HEK293 (cell line): ENCODE measurements around the gene CSRP1.

Source experiments
- GLI2 ChIP-seq: fragments of 450-650 bp; formaldehyde crosslinking; IDR thresholded peaks from 2 replicates; pipeline ENCODE4; 2017; ENCODE audit warnings: missing biosample characterization, missing genetic modification characterization, low read depth, borderline replicate concordance
- GLIS2 ChIP-seq: fragments of 450-650 bp; formaldehyde crosslinking; IDR thresholded peaks from 2 replicates; pipeline ENCODE4 v1.5.1; 2016; ENCODE audit warnings: missing biosample characterization, missing genetic modification characterization
- RBAK ChIP-seq: fragments of 450-650 bp; formaldehyde crosslinking; IDR thresholded peaks from 2 replicates; pipeline ENCODE4 v1.5.1; 2016; ENCODE audit warnings: missing biosample characterization, missing genetic modification characterization
- SALL2 ChIP-seq: fragments of 450-650 bp; formaldehyde crosslinking; IDR thresholded peaks from 2 replicates; pipeline ENCODE4 v1.5.0; 2017; ENCODE audit warnings: missing biosample characterization, mild to moderate bottlenecking, missing genetic modification characterization, borderline replicate concordance
- YY1 ChIP-seq: fragments of 450-650 bp; formaldehyde crosslinking; IDR thresholded peaks from 2 replicates; pipeline ENCODE4 v1.5.1; 2018; ENCODE audit warnings: missing biosample characterization, missing genetic modification characterization
- ZNF10 ChIP-seq: fragments of 450-650 bp; formaldehyde crosslinking; IDR thresholded peaks from 2 replicates; pipeline ENCODE4 v1.5.1; 2017; ENCODE audit warnings: missing biosample characterization, missing genetic modification characterization
- ZNF112 ChIP-seq: fragments of 450-650 bp; formaldehyde crosslinking; IDR thresholded peaks from 2 replicates; pipeline ENCODE4 v1.5.0; 2017; ENCODE audit warnings: missing biosample characterization, missing genetic modification characterization
- ZNF114 ChIP-seq: fragments of 450-650 bp; formaldehyde crosslinking; IDR thresholded peaks from 2 replicates; pipeline ENCODE4 v1.5.0; 2017; ENCODE audit warnings: missing biosample characterization, missing genetic modification characterization
- ZNF121 ChIP-seq: fragments of 450-650 bp; formaldehyde crosslinking; IDR thresholded peaks from 2 replicates; pipeline ENCODE4 v1.5.1; 2016; ENCODE audit warnings: missing biosample characterization, missing genetic modification characterization
- ZNF132 ChIP-seq: fragments of 450-650 bp; formaldehyde crosslinking; IDR thresholded peaks from 2 replicates; pipeline ENCODE4 v1.5.1; 2017; ENCODE audit warnings: missing biosample characterization, missing genetic modification characterization, borderline replicate concordance
- ZNF138 ChIP-seq: fragments of 450-650 bp; formaldehyde crosslinking; IDR thresholded peaks from 2 replicates; pipeline ENCODE4 v1.5.1; 2016; ENCODE audit warnings: missing biosample characterization, missing genetic modification characterization, borderline replicate concordance
- ZNF155 ChIP-seq: fragments of 450-650 bp; formaldehyde crosslinking; IDR thresholded peaks from 2 replicates; pipeline ENCODE4 v1.5.1; 2016; ENCODE audit warnings: missing biosample characterization, missing genetic modification characterization
- ZNF174 ChIP-seq: fragments of 450-650 bp; formaldehyde crosslinking; IDR thresholded peaks from 2 replicates; pipeline ENCODE4 v1.5.0; 2017; ENCODE audit warnings: missing biosample characterization, mild to moderate bottlenecking, missing genetic modification characterization
- ZNF175 ChIP-seq: fragments of 450-650 bp; formaldehyde crosslinking; IDR thresholded peaks from 2 replicates; pipeline ENCODE4 v1.5.1; 2016; ENCODE audit warnings: missing biosample characterization, missing genetic modification characterization
- ZNF2 ChIP-seq: fragments of 450-650 bp; formaldehyde crosslinking; IDR thresholded peaks from 2 replicates; pipeline ENCODE4 v1.5.1; 2016; ENCODE audit warnings: missing biosample characterization, missing genetic modification characterization
- ZNF223 ChIP-seq: fragments of 450-650 bp; formaldehyde crosslinking; IDR thresholded peaks from 2 replicates; pipeline ENCODE4 v1.5.1; 2016; ENCODE audit warnings: missing biosample characterization, missing genetic modification characterization
- ZNF266 ChIP-seq: fragments of 450-650 bp; formaldehyde crosslinking; IDR thresholded peaks from 2 replicates; pipeline ENCODE4 v1.5.1; 2016; ENCODE audit warnings: missing biosample characterization, missing genetic modification characterization, low read depth
- ZNF311 ChIP-seq: fragments of 450-650 bp; formaldehyde crosslinking; IDR thresholded peaks from 2 replicates; pipeline ENCODE4 v1.5.1; 2017; ENCODE audit warnings: missing biosample characterization, missing genetic modification characterization, borderline replicate concordance
- ZNF37A ChIP-seq: fragments of 450-650 bp; IDR thresholded peaks from 2 replicates; pipeline ENCODE4 v1.5.1; 2018; ENCODE audit warnings: missing biosample characterization, missing genetic modification characterization
- ZNF521 ChIP-seq: fragments of 450-650 bp; formaldehyde crosslinking; IDR thresholded peaks from 2 replicates; pipeline ENCODE4 v1.5.1; 2017; ENCODE audit warnings: missing biosample characterization, mild to moderate bottlenecking, missing genetic modification characterization
- ZNF549 ChIP-seq: fragments of 450-650 bp; IDR thresholded peaks from 2 replicates; pipeline ENCODE4 v1.5.1; 2018; ENCODE audit warnings: missing biosample characterization, missing genetic modification characterization, mild to moderate bottlenecking, inconsistent platforms, moderate library complexity
- ZNF664 ChIP-seq: fragments of 450-650 bp; formaldehyde crosslinking; IDR thresholded peaks from 2 replicates; pipeline ENCODE4 v1.5.1; 2016; ENCODE audit warnings: missing biosample characterization, missing genetic modification characterization
- ZNF692 ChIP-seq: fragments of 450-650 bp; formaldehyde crosslinking; IDR thresholded peaks from 2 replicates; pipeline ENCODE4 v1.5.1; 2016; ENCODE audit warnings: missing biosample characterization, missing genetic modification characterization
- ZNF768 ChIP-seq: fragments of 450-650 bp; formaldehyde crosslinking; IDR thresholded peaks from 2 replicates; pipeline ENCODE4 v1.5.1; 2018; ENCODE audit warnings: missing biosample characterization, mild to moderate bottlenecking, missing genetic modification characterization
- ZNF777 ChIP-seq: fragments of 450-650 bp; formaldehyde crosslinking; IDR thresholded peaks from 2 replicates; pipeline ENCODE4 v1.5.1; 2017; ENCODE audit warnings: missing biosample characterization, missing genetic modification characterization, borderline replicate concordance
- TF ChIP-seq, protein P1 (sequence below): fragments of 450-650 bp; formaldehyde crosslinking; IDR thresholded peaks from 2 replicates; pipeline ENCODE4 v1.5.1; 2016; ENCODE audit warnings: missing biosample characterization, missing genetic modification characterization
- TF ChIP-seq, protein P2 (sequence below): sonication (generic); formaldehyde crosslinking; IDR thresholded peaks from 2 replicates; pipeline ENCODE4 v1.8.1; 2022; ENCODE audit warnings: mild to moderate bottlenecking, moderate library complexity, missing genetic modification reagents
- TF ChIP-seq, protein P3 (sequence below): fragments of 450-650 bp; formaldehyde crosslinking; IDR thresholded peaks from 2 replicates; pipeline ENCODE4 v1.5.1; 2016; ENCODE audit warnings: missing biosample characterization, missing genetic modification characterization
- TF ChIP-seq, protein P4 (sequence below): IDR thresholded peaks from 2 replicates; pipeline ENCODE4 v1.6.1; 2011; ENCODE audit warnings: mild to moderate bottlenecking, low read depth, low read length, borderline replicate concordance

CSRP1 gene

GRCh38 chr1:201480231-201481003 lies 26.5 kb downstream of the CSRP1 start (continued):
- TF ChIP-seq ZNF777 (tag by site-specific recombination) (no peak), ZNF311 (no peak), ZNF521 (tag by site-specific recombination) (no peak), ZNF121 (no peak), ZNF223 (tag by site-specific recombination) (no peak), RBAK (no peak), ZNF692 (0 out of 2 replicates have a peak, but pooled peaks have one; percentile 19), GLI2 (no peak), ZNF174 (tag by site-specific recombination) (no peak), SALL2 (tag by site-specific recombination) (no peak), ZNF664 (tag by site-specific recombination) (no peak), ZNF132 (tag by site-specific recombination) (no peak), ZNF549 (no peak), GLIS2 (tag by site-specific recombination) (no peak; the same call in 1 of the 2 replicates), YY1 (tag by site-specific recombination) (no peak), ZNF10 (tag by site-specific recombination) (peak; percentile 75), ZNF2 (no peak), ZNF112 (tag by site-specific recombination) (no peak), ZNF175 (tag by site-specific recombination) (no peak), ZNF768 (tag by site-specific recombination) (no peak), ZNF155 (tag by site-specific recombination) (no peak), ZNF37A (tag by site-specific recombination) (no peak), ZNF266 (tag by site-specific recombination) (no peak), ZNF138 (tag by site-specific recombination) (no peak), ZNF114 (tag by site-specific recombination) (no peak)
- TF ChIP-seq, protein P1, sequence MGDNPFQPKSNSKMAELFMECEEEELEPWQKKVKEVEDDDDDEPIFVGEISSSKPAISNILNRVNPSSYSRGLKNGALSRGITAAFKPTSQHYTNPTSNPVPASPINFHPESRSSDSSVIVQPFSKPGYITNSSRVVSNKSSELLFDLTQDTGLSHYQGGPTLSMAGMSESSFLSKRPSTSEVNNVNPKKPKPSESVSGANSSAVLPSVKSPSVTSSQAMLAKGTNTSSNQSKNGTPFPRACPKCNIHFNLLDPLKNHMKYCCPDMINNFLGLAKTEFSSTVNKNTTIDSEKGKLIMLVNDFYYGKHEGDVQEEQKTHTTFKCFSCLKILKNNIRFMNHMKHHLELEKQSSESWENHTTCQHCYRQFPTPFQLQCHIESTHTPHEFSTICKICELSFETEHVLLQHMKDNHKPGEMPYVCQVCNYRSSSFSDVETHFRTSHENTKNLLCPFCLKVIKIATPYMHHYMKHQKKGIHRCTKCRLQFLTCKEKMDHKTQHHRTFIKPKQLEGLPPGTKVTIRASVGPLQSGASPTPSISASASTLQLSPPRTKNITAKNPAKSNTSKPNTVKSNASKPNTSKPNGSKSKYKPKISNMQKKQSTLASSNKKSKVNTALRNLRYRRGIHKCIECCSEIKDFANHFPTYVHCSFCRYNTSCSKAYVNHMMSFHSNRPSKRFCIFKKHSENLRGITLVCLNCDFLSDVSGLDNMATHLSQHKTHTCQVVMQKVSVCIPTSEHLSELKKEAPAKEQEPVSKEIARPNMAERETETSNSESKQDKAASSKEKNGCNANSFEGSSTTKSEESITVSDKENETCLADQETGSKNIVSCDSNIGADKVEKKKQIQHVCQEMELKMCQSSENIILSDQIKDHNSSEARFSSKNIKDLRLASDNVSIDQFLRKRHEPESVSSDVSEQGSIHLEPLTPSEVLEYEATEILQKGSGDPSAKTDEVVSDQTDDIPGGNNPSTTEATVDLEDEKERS = no peak
- TF ChIP-seq, protein P2, sequence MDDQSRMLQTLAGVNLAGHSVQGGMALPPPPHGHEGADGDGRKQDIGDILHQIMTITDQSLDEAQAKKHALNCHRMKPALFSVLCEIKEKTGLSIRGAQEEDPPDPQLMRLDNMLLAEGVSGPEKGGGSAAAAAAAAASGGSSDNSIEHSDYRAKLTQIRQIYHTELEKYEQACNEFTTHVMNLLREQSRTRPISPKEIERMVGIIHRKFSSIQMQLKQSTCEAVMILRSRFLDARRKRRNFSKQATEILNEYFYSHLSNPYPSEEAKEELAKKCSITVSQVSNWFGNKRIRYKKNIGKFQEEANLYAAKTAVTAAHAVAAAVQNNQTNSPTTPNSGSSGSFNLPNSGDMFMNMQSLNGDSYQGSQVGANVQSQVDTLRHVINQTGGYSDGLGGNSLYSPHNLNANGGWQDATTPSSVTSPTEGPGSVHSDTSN (CRISPR knock-in tag) = no peak
- TF ChIP-seq, protein P3, sequence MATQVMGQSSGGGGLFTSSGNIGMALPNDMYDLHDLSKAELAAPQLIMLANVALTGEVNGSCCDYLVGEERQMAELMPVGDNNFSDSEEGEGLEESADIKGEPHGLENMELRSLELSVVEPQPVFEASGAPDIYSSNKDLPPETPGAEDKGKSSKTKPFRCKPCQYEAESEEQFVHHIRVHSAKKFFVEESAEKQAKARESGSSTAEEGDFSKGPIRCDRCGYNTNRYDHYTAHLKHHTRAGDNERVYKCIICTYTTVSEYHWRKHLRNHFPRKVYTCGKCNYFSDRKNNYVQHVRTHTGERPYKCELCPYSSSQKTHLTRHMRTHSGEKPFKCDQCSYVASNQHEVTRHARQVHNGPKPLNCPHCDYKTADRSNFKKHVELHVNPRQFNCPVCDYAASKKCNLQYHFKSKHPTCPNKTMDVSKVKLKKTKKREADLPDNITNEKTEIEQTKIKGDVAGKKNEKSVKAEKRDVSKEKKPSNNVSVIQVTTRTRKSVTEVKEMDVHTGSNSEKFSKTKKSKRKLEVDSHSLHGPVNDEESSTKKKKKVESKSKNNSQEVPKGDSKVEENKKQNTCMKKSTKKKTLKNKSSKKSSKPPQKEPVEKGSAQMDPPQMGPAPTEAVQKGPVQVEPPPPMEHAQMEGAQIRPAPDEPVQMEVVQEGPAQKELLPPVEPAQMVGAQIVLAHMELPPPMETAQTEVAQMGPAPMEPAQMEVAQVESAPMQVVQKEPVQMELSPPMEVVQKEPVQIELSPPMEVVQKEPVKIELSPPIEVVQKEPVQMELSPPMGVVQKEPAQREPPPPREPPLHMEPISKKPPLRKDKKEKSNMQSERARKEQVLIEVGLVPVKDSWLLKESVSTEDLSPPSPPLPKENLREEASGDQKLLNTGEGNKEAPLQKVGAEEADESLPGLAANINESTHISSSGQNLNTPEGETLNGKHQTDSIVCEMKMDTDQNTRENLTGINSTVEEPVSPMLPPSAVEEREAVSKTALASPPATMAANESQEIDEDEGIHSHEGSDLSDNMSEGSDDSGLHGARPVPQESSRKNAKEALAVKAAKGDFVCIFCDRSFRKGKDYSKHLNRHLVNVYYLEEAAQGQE (tag by site-specific recombination) = no peak
- TF ChIP-seq, protein P4, sequence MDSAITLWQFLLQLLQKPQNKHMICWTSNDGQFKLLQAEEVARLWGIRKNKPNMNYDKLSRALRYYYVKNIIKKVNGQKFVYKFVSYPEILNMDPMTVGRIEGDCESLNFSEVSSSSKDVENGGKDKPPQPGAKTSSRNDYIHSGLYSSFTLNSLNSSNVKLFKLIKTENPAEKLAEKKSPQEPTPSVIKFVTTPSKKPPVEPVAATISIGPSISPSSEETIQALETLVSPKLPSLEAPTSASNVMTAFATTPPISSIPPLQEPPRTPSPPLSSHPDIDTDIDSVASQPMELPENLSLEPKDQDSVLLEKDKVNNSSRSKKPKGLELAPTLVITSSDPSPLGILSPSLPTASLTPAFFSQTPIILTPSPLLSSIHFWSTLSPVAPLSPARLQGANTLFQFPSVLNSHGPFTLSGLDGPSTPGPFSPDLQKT = no peak
